ENCODE data around the gene HSBP1.

Gene HSBP1

GRCh38 chr16:83779886-83780285, 27.9 kb upstream of the HSBP1 start:
- H3K27ac ChIP-seq (ENCODE audit: insufficient read depth, low read depth, low read length, poor library complexity, severe bottlenecking): no peak overlapping the region
- H3K27me3 ChIP-seq (ENCODE audit: control insufficient read depth, insufficient read depth, low read length, poor library complexity, severe bottlenecking): no peaks in the 10 kb centered on the region
- no peaks in the 10 kb centered on the region for H3K9me3 ChIP-seq (ENCODE audit: control insufficient read depth, low read length)
- H3K36me3 ChIP-seq (ENCODE audit: control insufficient read depth, insufficient read depth, low read length): no peaks in the 10 kb centered on the region
- no peaks in the 10 kb centered on the region for H3K4me1 ChIP-seq (ENCODE audit: control insufficient read depth, insufficient read depth, low read length)
- 86 to 87% methylated on average over 6 of the region's 6 CpGs for WGBS, 2 experiments
- H3K4me3 ChIP-seq (ENCODE audit: insufficient read depth, low read depth, low read length): no peak overlapping the region

DNA sequence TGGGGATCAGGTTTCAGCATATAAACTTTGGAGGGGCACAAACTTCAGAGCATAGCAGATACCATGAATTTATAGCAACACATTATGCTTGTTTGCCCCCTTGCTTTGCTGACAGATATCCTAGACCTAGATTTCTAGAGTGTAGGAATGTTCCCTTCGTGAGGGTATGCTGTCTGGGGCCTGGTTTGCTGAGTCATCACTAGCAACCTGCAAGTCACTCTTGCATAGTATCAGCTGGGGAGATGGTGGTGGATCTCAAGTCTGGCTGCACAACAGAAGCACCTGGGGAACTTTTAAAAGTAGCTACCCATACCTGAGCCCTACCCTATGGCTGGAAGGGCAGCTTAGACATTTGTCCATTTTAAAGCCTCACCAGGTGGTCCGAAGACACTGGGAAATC, 22.3 kb upstream of the HSBP1 start:
- no peaks in the 10 kb centered on the region for H3K4me1 ChIP-seq (ENCODE audit: control insufficient read depth, insufficient read depth, low read length)
- no peaks in the 10 kb centered on the region for H3K36me3 ChIP-seq (ENCODE audit: control insufficient read depth, insufficient read depth, low read length)
- no peak overlapping the region for H3K4me3 ChIP-seq (ENCODE audit: insufficient read depth, low read depth, low read length)
- WGBS, 2 experiments: 88 to 90% methylated on average over 2 of the region's 2 CpGs
- H3K9me3 ChIP-seq (ENCODE audit: control insufficient read depth, low read length): no peaks in the 10 kb centered on the region
- no peak overlapping the region for H3K27ac ChIP-seq (ENCODE audit: insufficient read depth, low read depth, low read length, poor library complexity, severe bottlenecking)
- H3K27me3 ChIP-seq (ENCODE audit: control insufficient read depth, insufficient read depth, low read length, poor library complexity, severe bottlenecking): no peaks in the 10 kb centered on the region

DNA sequence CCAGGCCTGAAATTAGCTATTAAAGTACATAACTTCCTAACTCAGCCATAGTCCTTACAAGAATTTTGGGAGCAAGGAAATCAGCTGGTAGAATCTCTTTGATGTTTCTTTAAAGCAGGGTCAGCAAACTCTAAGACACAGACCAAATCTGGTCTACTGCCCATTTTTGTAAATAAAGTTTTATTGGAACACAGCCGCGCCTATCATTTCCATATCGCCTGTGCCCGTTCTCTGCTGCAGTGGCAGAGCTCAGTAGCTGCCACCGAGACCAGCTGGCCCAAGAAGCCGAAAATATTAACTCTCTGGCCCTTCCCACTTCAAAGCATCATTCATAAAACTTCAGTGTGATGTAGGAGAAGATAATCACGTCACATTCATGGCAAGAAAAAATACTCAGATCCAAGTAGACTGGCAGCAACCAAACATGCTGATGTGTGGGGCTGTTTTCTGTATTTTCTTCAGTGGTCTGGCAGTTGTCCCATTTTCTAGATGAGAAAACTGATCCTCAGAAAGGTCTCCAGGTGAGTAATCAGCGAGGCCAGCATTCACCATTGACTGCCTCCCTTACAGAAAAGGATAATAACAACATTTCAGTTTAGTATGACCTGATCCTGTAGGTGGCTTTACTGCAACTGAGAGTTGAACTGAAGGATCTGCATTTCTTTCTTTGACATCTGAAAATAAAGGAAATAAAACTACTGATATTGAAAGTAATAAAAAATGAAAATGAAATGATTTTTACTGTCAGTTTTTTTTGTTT, 18.0 kb upstream of the HSBP1 start:
- Histone ChIP-seq H3K27ac (ENCODE audit: insufficient read depth, low read depth, low read length, poor library complexity, severe bottlenecking) (no peak overlapping the region), H3K4me3 (ENCODE audit: insufficient read depth, low read depth, low read length) (no peak overlapping the region), H3K36me3 (ENCODE audit: control insufficient read depth, insufficient read depth, low read length) (no peaks in the 10 kb centered on the region), H3K27me3 (ENCODE audit: control insufficient read depth, insufficient read depth, low read length, poor library complexity, severe bottlenecking) (no peaks in the 10 kb centered on the region), H3K4me1 (ENCODE audit: control insufficient read depth, insufficient read depth, low read length) (no peaks in the 10 kb centered on the region), H3K9me3 (ENCODE audit: control insufficient read depth, low read length) (no peaks in the 10 kb centered on the region)
- 93 to 94% methylated on average over 8 of the region's 8 CpGs for WGBS, 2 experiments

- Histone ChIP-seq H3K4me3 (ENCODE audit: insufficient read depth, low read depth, low read length) (no peak overlapping the region), H3K9me3 (ENCODE audit: control insufficient read depth, low read length) (no peaks in the 10 kb centered on the region), H3K4me1 (ENCODE audit: control insufficient read depth, insufficient read depth, low read length) (no peaks in the 10 kb centered on the region), H3K36me3 (ENCODE audit: control insufficient read depth, insufficient read depth, low read length) (no peaks in the 10 kb centered on the region), H3K27me3 (ENCODE audit: control insufficient read depth, insufficient read depth, low read length, poor library complexity, severe bottlenecking) (no peaks in the 10 kb centered on the region), H3K27ac (ENCODE audit: insufficient read depth, low read depth, low read length, poor library complexity, severe bottlenecking) (no peak overlapping the region)
- 92 to 96% methylated on average over 10 of the region's 10 CpGs for WGBS, 2 experiments
Observed at GRCh38 chr16:83791916-83792315, 15.9 kb upstream of the HSBP1 start.

GRCh38 chr16:83792391-83792790, 15.4 kb upstream of the HSBP1 start:
- 71 to 93% methylated on average over 1 to 2 of the region's 2 CpGs for WGBS, 2 experiments
- no peaks in the 10 kb centered on the region for H3K4me1 ChIP-seq (ENCODE audit: control insufficient read depth, insufficient read depth, low read length)
- no peak overlapping the region for H3K27ac ChIP-seq (ENCODE audit: insufficient read depth, low read depth, low read length, poor library complexity, severe bottlenecking)
- no peaks in the 10 kb centered on the region for H3K27me3 ChIP-seq (ENCODE audit: control insufficient read depth, insufficient read depth, low read length, poor library complexity, severe bottlenecking)
- no peak overlapping the region for H3K4me3 ChIP-seq (ENCODE audit: insufficient read depth, low read depth, low read length)
- H3K9me3 ChIP-seq (ENCODE audit: control insufficient read depth, low read length): no peaks in the 10 kb centered on the region
- H3K36me3 ChIP-seq (ENCODE audit: control insufficient read depth, insufficient read depth, low read length): no peaks in the 10 kb centered on the region

- WGBS, 2 experiments: 85 to 86% methylated on average over 9 of the region's 9 CpGs
- Histone ChIP-seq H3K27me3 (ENCODE audit: control insufficient read depth, insufficient read depth, low read length, poor library complexity, severe bottlenecking) (no peaks in the 10 kb centered on the region), H3K36me3 (ENCODE audit: control insufficient read depth, insufficient read depth, low read length) (no peaks in the 10 kb centered on the region), H3K9me3 (ENCODE audit: control insufficient read depth, low read length) (no peaks in the 10 kb centered on the region), H3K27ac (ENCODE audit: insufficient read depth, low read depth, low read length, poor library complexity, severe bottlenecking) (no peak overlapping the region), H3K4me1 (ENCODE audit: control insufficient read depth, insufficient read depth, low read length) (no peaks in the 10 kb centered on the region), H3K4me3 (ENCODE audit: insufficient read depth, low read depth, low read length) (no peak overlapping the region)
Observed at GRCh38 chr16:83793179-83793578, 14.6 kb upstream of the HSBP1 start.

- no peak overlapping the region for H3K4me3 ChIP-seq (ENCODE audit: insufficient read depth, low read depth, low read length)
- no peaks in the 10 kb centered on the region for H3K9me3 ChIP-seq (ENCODE audit: control insufficient read depth, low read length)
- no peaks in the 10 kb centered on the region for H3K27me3 ChIP-seq (ENCODE audit: control insufficient read depth, insufficient read depth, low read length, poor library complexity, severe bottlenecking)
- H3K36me3 ChIP-seq (ENCODE audit: control insufficient read depth, insufficient read depth, low read length): no peaks in the 10 kb centered on the region
- H3K4me1 ChIP-seq (ENCODE audit: control insufficient read depth, insufficient read depth, low read length): no peaks in the 10 kb centered on the region
- 90 to 92% methylated on average over 9 to 10 of the region's 10 CpGs for WGBS, 2 experiments
- H3K27ac ChIP-seq (ENCODE audit: insufficient read depth, low read depth, low read length, poor library complexity, severe bottlenecking): no peak overlapping the region
Observed at GRCh38 chr16:83794860-83795554, 12.8 kb upstream of the HSBP1 start.

DNA sequence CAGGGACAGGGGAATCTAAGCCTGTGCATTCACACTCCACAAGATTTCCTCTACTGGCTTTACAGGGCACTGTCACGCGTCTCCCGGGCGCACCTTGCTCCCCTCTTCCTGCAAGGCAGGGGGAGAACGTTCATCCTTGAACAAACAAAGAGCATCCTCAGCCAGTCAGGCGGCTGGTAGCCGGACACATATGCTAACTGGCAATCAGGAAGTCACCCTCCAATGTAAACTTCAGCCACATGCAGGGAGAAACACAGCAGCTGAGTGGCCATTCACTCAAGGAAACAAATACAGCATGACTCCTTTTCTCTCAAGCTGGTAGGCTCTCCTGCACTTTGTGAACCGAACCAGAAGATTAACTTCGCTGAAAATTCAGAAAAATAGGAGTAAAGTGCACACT, 10.8 kb upstream of the HSBP1 start:
- 81 to 82% methylated on average over 9 of the region's 9 CpGs for WGBS, 2 experiments
- Histone ChIP-seq H3K36me3 (ENCODE audit: control insufficient read depth, insufficient read depth, low read length) (no peaks in the 10 kb centered on the region), H3K4me3 (ENCODE audit: insufficient read depth, low read depth, low read length) (no peak overlapping the region), H3K4me1 (ENCODE audit: control insufficient read depth, insufficient read depth, low read length) (no peaks in the 10 kb centered on the region), H3K27ac (ENCODE audit: insufficient read depth, low read depth, low read length, poor library complexity, severe bottlenecking) (no peak overlapping the region), H3K9me3 (ENCODE audit: control insufficient read depth, low read length) (no peaks in the 10 kb centered on the region), H3K27me3 (ENCODE audit: control insufficient read depth, insufficient read depth, low read length, poor library complexity, severe bottlenecking) (no peaks in the 10 kb centered on the region)

- no peaks in the 10 kb centered on the region for H3K4me1 ChIP-seq (ENCODE audit: control insufficient read depth, insufficient read depth, low read length)
- H3K27me3 ChIP-seq (ENCODE audit: control insufficient read depth, insufficient read depth, low read length, poor library complexity, severe bottlenecking): no peaks in the 10 kb centered on the region
- no peak overlapping the region for H3K27ac ChIP-seq (ENCODE audit: insufficient read depth, low read depth, low read length, poor library complexity, severe bottlenecking)
- 71% methylated on average over 1 of the region's 1 CpG; no CpG with 5 or more reads in 1 of the 2 experiments for WGBS, 2 experiments
- no peaks in the 10 kb centered on the region for H3K36me3 ChIP-seq (ENCODE audit: control insufficient read depth, insufficient read depth, low read length)
- no peak overlapping the region for H3K4me3 ChIP-seq (ENCODE audit: insufficient read depth, low read depth, low read length)
- H3K9me3 ChIP-seq (ENCODE audit: control insufficient read depth, low read length): no peaks in the 10 kb centered on the region
Observed at GRCh38 chr16:83799336-83799735, 8.4 kb upstream of the HSBP1 start.

- 53 to 66% methylated on average over 4 to 6 of the region's 6 CpGs for WGBS, 2 experiments
- no peak overlapping the region for H3K4me3 ChIP-seq (ENCODE audit: insufficient read depth, low read depth, low read length)
Observed at GRCh38 chr16:83802135-83802534, 5.6 kb upstream of the HSBP1 start.

More at GRCh38 chr16:83802135-83802534, 5.6 kb upstream of the HSBP1 start:
- Histone ChIP-seq H3K27ac (ENCODE audit: insufficient read depth, low read depth, low read length, poor library complexity, severe bottlenecking) (no peak overlapping the region), H3K9me3 (ENCODE audit: control insufficient read depth, low read length) (no peaks in the 10 kb centered on the region), H3K27me3 (ENCODE audit: control insufficient read depth, insufficient read depth, low read length, poor library complexity, severe bottlenecking) (no peaks in the 10 kb centered on the region), H3K4me1 (ENCODE audit: control insufficient read depth, insufficient read depth, low read length) (no peaks in the 10 kb centered on the region), H3K36me3 (ENCODE audit: control insufficient read depth, insufficient read depth, low read length) (no peaks in the 10 kb centered on the region)

Data from ectodermal cell (in vitro differentiated cells).